Tibial artery (tissue), 4 donors: ENCODE measurements around the gene KIF12.

Experiments used
- DNase-seq, 2 donors: peaks; one replicate each; pipeline ENCODE4 v3.0.0-alpha.2; 2019
- H3K27ac ChIP-seq, 2 donors: fragments of 200-600 bp; sonication (generic) in 1 of 2; 1 replicate in 1 of 2; 2 replicates in 1 of 2; pipeline ENCODE4 v1.5.1; 2018 to 2019; ENCODE audit warnings: mild to moderate bottlenecking in 1 of 2
- H3K27me3 ChIP-seq, 2 donors: fragments of 200-600 bp; sonication (generic) in 1 of 2; one replicate each; pipeline versions ENCODE4 v1.5.1 to v1.6.0; 2016 to 2019
- H3K36me3 ChIP-seq, 3 donors: fragments of 200-600 bp; sonication (generic) in 2 of 3; one replicate each; pipeline ENCODE4 v1.5.1; 2016 to 2019; ENCODE audit warnings: mild to moderate bottlenecking in 2 of 3
- H3K4me1 ChIP-seq, 4 donors: fragments of 200-600 bp; sonication (generic) in 2 of 4; 1 replicate in 3 of 4; 2 replicates in 1 of 4; pipeline ENCODE4 v1.5.1; 2016 to 2019
- H3K4me3 ChIP-seq, 2 donors: fragments of 200-600 bp; sonication (generic) in 1 of 2; 1 replicate in 1 of 2; 2 replicates in 1 of 2; pipeline ENCODE4 v1.5.1; 2018 to 2019; ENCODE audit warnings: mild to moderate bottlenecking in 2 of 2
- H3K9me3 ChIP-seq, 3 donors: fragments of 200-600 bp; sonication (generic) in 1 of 3; one replicate each; pipeline ENCODE4 v1.5.1; 2016 to 2019
- CTCF ChIP-seq, 2 experiments: fragments of 200-600 bp in 1 of 2; fragments of 450-650 bp in 1 of 2; IDR thresholded peaks; one replicate each; pipeline ENCODE4 v1.5.1; 2017 to 2019; ENCODE audit warnings: antibody characterized with exemption in 2 of 2, mild to moderate bottlenecking in 1 of 2, moderate library complexity in 1 of 2
- intact Hi-C: fragments of 100-400 bp; cut with DNase I; formaldehyde crosslinking; loops from one replicate; pipeline ENCODE4 v1.15.0; 2023; ENCODE audit warnings: low total_unique reads

The KIF12 gene

GRCh38 chr9:114060711-114061110, 38.4 kb downstream of the KIF12 start:
- Histone ChIP-seq H3K27ac (peak overlapping the region in 1 of 2 donors; percentile 76), H3K4me1 (peaks cover 0 to 26% (median 20%) of the 10 kb centered on the region in 4 donors), H3K36me3 (no peaks in the 10 kb centered on the region), H3K4me3 (no peak overlapping the region), H3K9me3 (no peaks in the 10 kb centered on the region), H3K27me3 (no peaks in the 10 kb centered on the region)
- DNase-seq = peak in 1 of 2 donors; percentile 62
- intact Hi-C loops = no loop called here
- TF ChIP-seq CTCF (IDR thresholded peaks at IDR 0.05) = no peak

GRCh38 chr9:114060070-114060469, 39.0 kb downstream of the KIF12 start:
- intact Hi-C loops = no loop called here
- Histone ChIP-seq H3K4me1 (peaks cover 0 to 26% (median 20%) of the 10 kb centered on the region in 4 donors), H3K27me3 (no peaks in the 10 kb centered on the region), H3K36me3 (no peaks in the 10 kb centered on the region), H3K9me3 (no peaks in the 10 kb centered on the region), H3K27ac (peak overlapping the region; percentile 76 to 82), H3K4me3 (no peak overlapping the region)
- DNase-seq = peak in 1 of 2 donors; percentile 40
- no peak for TF ChIP-seq CTCF (IDR thresholded peaks at IDR 0.05)

GRCh38 chr9:114059047-114059803, 39.9 kb downstream of the KIF12 start:
- Histone ChIP-seq H3K27ac (peak overlapping the region; percentile 76 to 82), H3K4me1 (peaks cover 0 to 26% (median 20%) of the 10 kb centered on the region in 4 donors), H3K36me3 (no peaks in the 10 kb centered on the region), H3K9me3 (no peaks in the 10 kb centered on the region), H3K27me3 (no peaks in the 10 kb centered on the region), H3K4me3 (no peak overlapping the region)
- intact Hi-C loops = no loop called here
- peak; percentile 55 to 88 for DNase-seq
- no peak for TF ChIP-seq CTCF (IDR thresholded peaks at IDR 0.05)

- TF ChIP-seq CTCF (IDR thresholded peaks at IDR 0.05) = no peak
- Histone ChIP-seq H3K4me3 (no peak overlapping the region), H3K9me3 (no peaks in the 10 kb centered on the region), H3K27ac (peak overlapping the region; percentile 76 to 82), H3K27me3 (no peaks in the 10 kb centered on the region), H3K4me1 (peaks cover 0 to 26% (median 20%) of the 10 kb centered on the region in 4 donors), H3K36me3 (no peaks in the 10 kb centered on the region)
- intact Hi-C loops = no loop called here
- DNase-seq = peak in 1 of 2 donors; percentile 42
Observed at GRCh38 chr9:114058688-114059046, 40.4 kb downstream of the KIF12 start.

GRCh38 chr9:114057161-114057885, 41.8 kb downstream of the KIF12 start:
- no peak for TF ChIP-seq CTCF (IDR thresholded peaks at IDR 0.05)

More at GRCh38 chr9:114057161-114057885, 41.8 kb downstream of the KIF12 start:
- Histone ChIP-seq H3K27ac (peak overlapping the region in 1 of 2 donors; percentile 8), H3K9me3 (no peaks in the 10 kb centered on the region), H3K36me3 (peaks cover 0 to 9% (median 0%) of the 10 kb centered on the region in 3 donors), H3K4me1 (peaks cover 0 to 26% (median 20%) of the 10 kb centered on the region in 4 donors), H3K4me3 (no peak overlapping the region), H3K27me3 (no peaks in the 10 kb centered on the region)
- DNase-seq = peak in 1 of 2 donors; percentile 38
- intact Hi-C loops = no loop called here
